ENCODE measurements around the gene ASB9.

ASB9 gene

GRCh38 chrX:15240414-15240813 lies 29.5 kb downstream of the ASB9 start:
- Histone ChIP-seq H3K4me3 (ENCODE audit: low read length) (no peak overlapping the region), H3K36me3 (ENCODE audit: control insufficient read depth, insufficient read depth, low read length, severe bottlenecking) (no peaks in the 10 kb centered on the region), H3K9me3 (ENCODE audit: control insufficient read depth, low read length) (no peaks in the 10 kb centered on the region), H3K9ac (ENCODE audit: low read length) (no peak overlapping the region), H3K27me3 (replicated peaks; ENCODE audit: control insufficient read depth, insufficient read depth, low read length) (peaks cover 16% of the 10 kb centered on the region), H3K4me1 (ENCODE audit: control insufficient read depth, insufficient read depth, low read length) (no peaks in the 10 kb centered on the region)
- no peak for DNase-seq (ENCODE audit: low read depth)

GRCh38 chrX:15236146-15236545 lies 33.7 kb downstream of the ASB9 start:
- Histone ChIP-seq H3K4me3 (ENCODE audit: low read length) (no peak overlapping the region), H3K36me3 (ENCODE audit: control insufficient read depth, insufficient read depth, low read length, severe bottlenecking) (no peaks in the 10 kb centered on the region), H3K27me3 (replicated peaks; ENCODE audit: control insufficient read depth, insufficient read depth, low read length) (peaks cover 23% of the 10 kb centered on the region), H3K9ac (ENCODE audit: low read length) (no peak overlapping the region), H3K9me3 (ENCODE audit: control insufficient read depth, low read length) (no peaks in the 10 kb centered on the region), H3K4me1 (ENCODE audit: control insufficient read depth, insufficient read depth, low read length) (no peaks in the 10 kb centered on the region)
- no peak for DNase-seq (ENCODE audit: low read depth)

GRCh38 chrX:15235001-15235400 lies 34.9 kb downstream of the ASB9 start:
- Histone ChIP-seq H3K4me1 (ENCODE audit: control insufficient read depth, insufficient read depth, low read length) (no peaks in the 10 kb centered on the region), H3K36me3 (ENCODE audit: control insufficient read depth, insufficient read depth, low read length, severe bottlenecking) (no peaks in the 10 kb centered on the region), H3K4me3 (ENCODE audit: low read length) (no peak overlapping the region), H3K27me3 (replicated peaks; ENCODE audit: control insufficient read depth, insufficient read depth, low read length) (peaks cover 18% of the 10 kb centered on the region), H3K9ac (ENCODE audit: low read length) (no peak overlapping the region), H3K9me3 (ENCODE audit: control insufficient read depth, low read length) (no peaks in the 10 kb centered on the region)
- DNase-seq (ENCODE audit: low read depth), result no peak

- Histone ChIP-seq H3K36me3 (ENCODE audit: control insufficient read depth, insufficient read depth, low read length, severe bottlenecking) (no peaks in the 10 kb centered on the region), H3K9ac (ENCODE audit: low read length) (no peak overlapping the region), H3K9me3 (ENCODE audit: control insufficient read depth, low read length) (no peaks in the 10 kb centered on the region), H3K4me3 (ENCODE audit: low read length) (no peak overlapping the region), H3K27me3 (replicated peaks; ENCODE audit: control insufficient read depth, insufficient read depth, low read length) (peaks cover 18% of the 10 kb centered on the region), H3K4me1 (ENCODE audit: control insufficient read depth, insufficient read depth, low read length) (no peaks in the 10 kb centered on the region)
- no peak for DNase-seq (ENCODE audit: low read depth)
These were observed 36.4 kb downstream of the ASB9 start for GRCh38 chrX:15233416-15234015.

- no peaks in the 10 kb centered on the region for H3K36me3 ChIP-seq (ENCODE audit: control insufficient read depth, insufficient read depth, low read length, severe bottlenecking)
- H3K4me3 ChIP-seq (ENCODE audit: low read length), result no peak overlapping the region
- no peak for DNase-seq (ENCODE audit: low read depth)
- H3K9ac ChIP-seq (ENCODE audit: low read length), result no peak overlapping the region
- peaks cover 4% of the 10 kb centered on the region for H3K27me3 ChIP-seq (replicated peaks; ENCODE audit: control insufficient read depth, insufficient read depth, low read length)
- no peaks in the 10 kb centered on the region for H3K4me1 ChIP-seq (ENCODE audit: control insufficient read depth, insufficient read depth, low read length)
- H3K9me3 ChIP-seq (ENCODE audit: control insufficient read depth, low read length), result no peaks in the 10 kb centered on the region
These were observed 45.1 kb downstream of the ASB9 start for GRCh38 chrX:15224747-15225146.

DNA sequence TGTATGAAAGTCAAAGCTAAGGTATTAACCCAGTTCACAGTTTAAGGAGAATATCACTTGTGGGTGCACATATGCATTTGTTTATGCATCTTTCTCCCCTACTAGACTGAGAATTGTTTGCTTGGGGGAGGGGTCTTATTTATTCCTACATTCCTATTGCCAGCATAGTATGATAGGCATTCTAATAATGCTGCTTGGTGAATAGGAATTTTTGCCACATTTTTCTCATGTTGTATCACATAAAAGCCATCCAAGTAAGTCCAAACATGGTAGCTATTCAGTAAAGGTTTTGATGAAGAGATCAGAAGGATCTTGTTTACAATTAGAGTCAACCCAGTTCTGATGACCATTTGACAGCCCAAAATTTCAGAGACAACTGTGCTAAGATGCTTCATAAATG lies 48.6 kb downstream of the ASB9 start:
- Histone ChIP-seq H3K36me3 (ENCODE audit: control insufficient read depth, insufficient read depth, low read length, severe bottlenecking) (no peaks in the 10 kb centered on the region), H3K27me3 (replicated peaks; ENCODE audit: control insufficient read depth, insufficient read depth, low read length) (peaks cover 8% of the 10 kb centered on the region), H3K9ac (ENCODE audit: low read length) (no peak overlapping the region), H3K4me1 (ENCODE audit: control insufficient read depth, insufficient read depth, low read length) (no peaks in the 10 kb centered on the region), H3K4me3 (ENCODE audit: low read length) (no peak overlapping the region), H3K9me3 (ENCODE audit: control insufficient read depth, low read length) (no peaks in the 10 kb centered on the region)
- no peak for DNase-seq (ENCODE audit: low read depth)

GRCh38 chrX:15217161-15217560 lies 52.7 kb downstream of the ASB9 start:
- H3K9ac ChIP-seq (ENCODE audit: low read length), result no peak overlapping the region
- peaks cover 10% of the 10 kb centered on the region for H3K27me3 ChIP-seq (replicated peaks; ENCODE audit: control insufficient read depth, insufficient read depth, low read length)
- no peaks in the 10 kb centered on the region for H3K4me1 ChIP-seq (ENCODE audit: control insufficient read depth, insufficient read depth, low read length)
- H3K36me3 ChIP-seq (ENCODE audit: control insufficient read depth, insufficient read depth, low read length, severe bottlenecking), result no peaks in the 10 kb centered on the region
- H3K4me3 ChIP-seq (ENCODE audit: low read length), result no peak overlapping the region
- H3K9me3 ChIP-seq (ENCODE audit: control insufficient read depth, low read length), result no peaks in the 10 kb centered on the region
- no peak for DNase-seq (ENCODE audit: low read depth)

- Histone ChIP-seq H3K4me3 (ENCODE audit: low read length) (no peak overlapping the region), H3K9ac (ENCODE audit: low read length) (no peak overlapping the region), H3K27me3 (replicated peaks; ENCODE audit: control insufficient read depth, insufficient read depth, low read length) (peaks cover 10% of the 10 kb centered on the region), H3K4me1 (ENCODE audit: control insufficient read depth, insufficient read depth, low read length) (no peaks in the 10 kb centered on the region), H3K9me3 (ENCODE audit: control insufficient read depth, low read length) (no peaks in the 10 kb centered on the region), H3K36me3 (ENCODE audit: control insufficient read depth, insufficient read depth, low read length, severe bottlenecking) (no peaks in the 10 kb centered on the region)
- DNase-seq (ENCODE audit: low read depth), result no peak
These were observed 53.6 kb downstream of the ASB9 start for GRCh38 chrX:15216280-15216679.

GRCh38 chrX:15215366-15215765 lies 54.5 kb downstream of the ASB9 start:
- H3K9me3 ChIP-seq (ENCODE audit: control insufficient read depth, low read length), result no peaks in the 10 kb centered on the region
- no peak for DNase-seq (ENCODE audit: low read depth)
- no peaks in the 10 kb centered on the region for H3K36me3 ChIP-seq (ENCODE audit: control insufficient read depth, insufficient read depth, low read length, severe bottlenecking)
- no peak overlapping the region for H3K9ac ChIP-seq (ENCODE audit: low read length)
- H3K27me3 ChIP-seq (replicated peaks; ENCODE audit: control insufficient read depth, insufficient read depth, low read length), result peaks cover 10% of the 10 kb centered on the region
- no peak overlapping the region for H3K4me3 ChIP-seq (ENCODE audit: low read length)
- H3K4me1 ChIP-seq (ENCODE audit: control insufficient read depth, insufficient read depth, low read length), result no peaks in the 10 kb centered on the region

- Histone ChIP-seq H3K27me3 (replicated peaks; ENCODE audit: control insufficient read depth, insufficient read depth, low read length) (peaks cover 10% of the 10 kb centered on the region), H3K9me3 (ENCODE audit: control insufficient read depth, low read length) (no peaks in the 10 kb centered on the region), H3K4me3 (ENCODE audit: low read length) (no peak overlapping the region), H3K4me1 (ENCODE audit: control insufficient read depth, insufficient read depth, low read length) (no peaks in the 10 kb centered on the region), H3K36me3 (ENCODE audit: control insufficient read depth, insufficient read depth, low read length, severe bottlenecking) (no peaks in the 10 kb centered on the region), H3K9ac (ENCODE audit: low read length) (no peak overlapping the region)
- no peak for DNase-seq (ENCODE audit: low read depth)
These were observed 55.3 kb downstream of the ASB9 start for GRCh38 chrX:15214588-15214987.

DNA sequence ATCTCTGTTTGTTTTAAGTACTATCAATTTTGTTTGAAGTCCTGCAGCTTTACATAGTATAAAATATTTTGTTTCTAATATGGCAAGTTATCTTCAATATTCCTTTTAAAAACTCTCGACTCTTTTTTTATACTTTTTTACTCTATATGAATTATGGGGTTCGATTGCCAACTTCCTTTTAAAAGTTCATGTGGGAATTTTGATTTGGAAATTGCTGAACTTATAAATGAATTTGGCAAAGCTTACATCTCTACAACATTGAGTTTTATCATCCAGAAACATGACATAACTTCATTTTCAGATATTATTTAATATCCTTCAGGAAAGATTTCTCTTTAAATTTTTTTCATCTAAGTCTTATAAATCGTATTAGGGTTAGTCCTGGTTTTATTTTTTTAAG lies 60.8 kb downstream of the ASB9 start:
- no peak for DNase-seq (ENCODE audit: low read depth)
- Histone ChIP-seq H3K36me3 (ENCODE audit: control insufficient read depth, insufficient read depth, low read length, severe bottlenecking) (no peaks in the 10 kb centered on the region), H3K9ac (ENCODE audit: low read length) (no peak overlapping the region), H3K27me3 (replicated peaks; ENCODE audit: control insufficient read depth, insufficient read depth, low read length) (no peaks in the 10 kb centered on the region), H3K9me3 (ENCODE audit: control insufficient read depth, low read length) (no peaks in the 10 kb centered on the region), H3K4me1 (ENCODE audit: control insufficient read depth, insufficient read depth, low read length) (no peaks in the 10 kb centered on the region), H3K4me3 (ENCODE audit: low read length) (no peak overlapping the region)

DNA sequence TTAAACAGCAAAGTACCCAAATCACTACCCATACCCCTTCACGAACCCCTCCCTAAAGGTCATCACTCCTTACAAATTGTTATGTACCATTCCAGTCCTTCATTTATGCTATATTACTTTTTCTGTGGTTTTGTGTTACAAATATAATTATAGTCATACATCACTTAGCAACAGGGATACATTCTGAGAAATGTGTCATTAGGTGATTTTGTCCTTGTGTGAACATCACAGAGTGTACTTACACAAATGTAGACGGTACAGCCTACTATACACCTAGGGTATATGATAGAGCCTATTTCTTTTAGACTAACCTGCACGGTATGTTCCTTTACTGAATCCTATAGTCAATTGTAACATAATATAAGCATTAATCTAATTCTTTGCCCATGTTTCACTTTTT lies 61.9 kb downstream of the ASB9 start:
- no peak overlapping the region for H3K9ac ChIP-seq (ENCODE audit: low read length)
- H3K9me3 ChIP-seq (ENCODE audit: control insufficient read depth, low read length), result no peaks in the 10 kb centered on the region
- no peaks in the 10 kb centered on the region for H3K27me3 ChIP-seq (replicated peaks; ENCODE audit: control insufficient read depth, insufficient read depth, low read length)
- H3K36me3 ChIP-seq (ENCODE audit: control insufficient read depth, insufficient read depth, low read length, severe bottlenecking), result no peaks in the 10 kb centered on the region
- DNase-seq (ENCODE audit: low read depth), result no peak
- no peak overlapping the region for H3K4me3 ChIP-seq (ENCODE audit: low read length)
- H3K4me1 ChIP-seq (ENCODE audit: control insufficient read depth, insufficient read depth, low read length), result peaks cover 5% of the 10 kb centered on the region
